ENCODE results near the gene METTL25B.
A peak's percentile ranks its signal among the peaks of the same experiment; 100 is the strongest.

The METTL25B gene

DNA sequence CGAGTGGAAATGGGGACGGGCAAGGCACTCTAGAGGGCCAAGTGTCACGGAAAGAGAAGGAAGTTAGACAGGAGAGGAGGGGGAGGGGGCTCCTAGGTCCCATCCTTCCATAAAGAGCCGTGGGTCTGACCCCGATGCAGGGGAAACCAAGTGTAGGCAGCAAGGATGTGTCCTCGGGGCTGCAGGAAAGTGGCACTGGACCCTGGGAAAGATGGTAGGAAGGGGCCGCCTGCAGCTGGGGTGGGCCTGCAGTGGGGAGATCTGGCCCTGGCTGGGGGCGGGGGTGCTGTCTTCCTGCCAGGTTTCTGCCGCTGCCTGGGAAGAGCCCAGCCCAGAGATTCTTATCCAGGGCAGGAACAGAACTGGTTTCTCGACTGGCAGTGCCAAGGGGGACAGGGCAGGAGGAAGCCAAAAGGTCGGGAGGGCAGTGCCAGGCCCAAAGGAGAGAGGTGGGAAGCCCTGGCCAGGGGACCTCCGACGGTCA, 35.8 kb upstream of the METTL25B start:
- Histone ChIP-seq H3K27ac (ENCODE audit: low read depth, low read length) (no peak overlapping the region), H3K9ac (ENCODE audit: low read length) (no peak overlapping the region), H3K27me3 (ENCODE audit: control insufficient read depth, insufficient read depth, low read length) (peaks cover 8% of the 10 kb centered on the region)

DNA sequence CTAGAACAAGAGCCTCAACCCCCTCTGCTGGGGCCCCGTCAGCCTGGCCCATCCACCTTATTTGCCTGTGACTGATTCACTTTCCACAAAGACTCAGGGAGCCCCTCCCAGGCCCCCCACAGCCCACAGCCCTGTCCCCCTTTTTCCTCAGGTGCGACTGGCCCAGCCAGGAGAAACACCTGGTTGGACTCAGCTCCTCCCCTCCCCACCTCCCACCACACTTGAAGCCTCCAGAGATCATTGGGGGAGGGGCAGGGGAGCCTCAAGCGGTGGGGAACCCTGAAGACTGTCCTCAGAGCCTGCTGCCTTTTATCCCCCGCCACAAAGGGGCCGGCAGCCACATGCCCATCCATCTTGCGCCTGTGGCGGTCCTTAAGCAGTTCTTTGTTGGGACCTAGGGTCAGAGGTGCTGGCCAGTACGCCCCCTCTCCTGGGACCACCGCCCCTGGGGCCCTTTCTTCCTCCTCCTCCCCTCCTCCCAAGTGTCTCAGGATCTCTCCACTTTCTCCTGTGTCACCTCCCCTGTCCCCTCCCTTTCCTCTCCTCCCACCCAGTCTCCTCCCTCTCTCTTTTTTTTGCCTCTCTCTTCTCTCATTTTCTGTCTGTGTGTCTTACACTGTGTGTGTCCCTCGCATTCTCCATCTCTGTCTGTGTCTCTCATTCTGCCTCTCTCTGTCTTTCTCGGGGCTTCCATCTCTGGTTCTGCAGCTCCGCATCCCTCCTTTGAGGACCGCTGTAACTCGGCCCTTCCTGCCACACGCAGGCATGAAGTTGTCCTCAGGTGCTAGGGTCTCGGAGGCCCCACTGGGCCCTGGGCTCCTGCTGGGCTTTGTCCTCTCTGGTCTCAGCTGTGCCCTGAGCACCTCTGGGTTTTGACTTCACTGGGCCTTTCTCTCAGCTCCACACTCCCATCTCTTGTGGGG, 35.1 kb upstream of the METTL25B start:
- no peaks in the 10 kb centered on the region for H3K36me3 ChIP-seq (ENCODE audit: control insufficient read depth, insufficient read depth, low read length)
- H3K9ac ChIP-seq (ENCODE audit: low read length), result no peak overlapping the region
- H3K4me3 ChIP-seq (ENCODE audit: low read length), result no peak overlapping the region
- peaks cover 5% of the 10 kb centered on the region for H3K4me1 ChIP-seq (ENCODE audit: control insufficient read depth, insufficient read depth, low read length)
- peaks cover 8% of the 10 kb centered on the region for H3K27me3 ChIP-seq (ENCODE audit: control insufficient read depth, insufficient read depth, low read length)
- H3K27ac ChIP-seq (ENCODE audit: low read depth, low read length), result no peak overlapping the region

More for the DNA sequence above, 35.8 kb upstream of the METTL25B start:
- Histone ChIP-seq H3K4me3 (ENCODE audit: low read length) (no peak overlapping the region), H3K36me3 (ENCODE audit: control insufficient read depth, insufficient read depth, low read length) (no peaks in the 10 kb centered on the region), H3K4me1 (ENCODE audit: control insufficient read depth, insufficient read depth, low read length) (peaks cover 5% of the 10 kb centered on the region)

DNA sequence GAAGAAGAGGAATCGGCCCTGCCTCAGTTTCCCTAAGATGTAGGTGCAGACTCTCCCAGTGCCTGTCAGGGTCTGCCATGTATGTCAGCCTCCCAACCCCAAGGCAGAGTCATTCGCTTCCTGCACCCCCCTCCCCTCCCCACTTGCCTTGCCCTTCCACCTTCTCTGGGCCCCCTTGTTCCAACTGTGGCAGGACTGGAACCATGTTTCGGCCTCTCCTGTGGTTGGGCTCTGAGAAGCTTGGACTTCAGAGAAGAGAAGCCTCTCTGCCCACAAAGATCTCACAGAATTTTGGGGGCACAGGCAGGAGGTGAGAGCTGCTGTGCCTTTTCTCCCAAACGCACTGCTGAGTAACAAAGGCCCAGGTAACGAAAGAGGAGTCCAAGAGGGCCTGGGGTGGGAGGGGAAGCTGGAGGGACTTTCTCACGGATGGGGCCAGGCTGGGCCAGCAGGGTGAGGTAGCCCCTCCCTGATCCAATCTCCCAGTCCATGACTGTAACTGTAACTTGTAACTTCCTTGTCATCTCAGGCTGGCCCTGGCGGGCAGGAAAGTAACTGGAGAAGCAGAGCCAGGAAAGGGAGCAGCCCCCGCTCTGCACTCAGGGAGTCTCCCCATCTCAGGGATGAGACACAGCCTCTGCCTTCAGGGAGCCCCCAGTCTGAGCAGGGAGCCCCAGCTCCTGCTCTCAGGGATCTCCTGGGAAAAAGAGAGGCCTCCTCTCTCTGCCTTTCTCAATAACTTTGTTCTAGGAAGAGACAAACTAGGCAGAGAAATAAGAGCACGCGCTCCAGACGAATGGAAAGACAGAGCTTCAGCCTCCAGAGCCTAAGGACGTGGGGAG, 34.2 kb upstream of the METTL25B start:
- Histone ChIP-seq H3K36me3 (ENCODE audit: control insufficient read depth, insufficient read depth, low read length) (no peaks in the 10 kb centered on the region), H3K4me3 (ENCODE audit: low read length) (no peak overlapping the region), H3K4me1 (ENCODE audit: control insufficient read depth, insufficient read depth, low read length) (peaks cover 5% of the 10 kb centered on the region), H3K27ac (ENCODE audit: low read depth, low read length) (no peak overlapping the region), H3K9ac (ENCODE audit: low read length) (no peak overlapping the region), H3K27me3 (ENCODE audit: control insufficient read depth, insufficient read depth, low read length) (peaks cover 8% of the 10 kb centered on the region)

- Histone ChIP-seq H3K27ac (ENCODE audit: low read depth, low read length) (no peak overlapping the region), H3K4me3 (ENCODE audit: low read length) (no peak overlapping the region), H3K4me1 (ENCODE audit: control insufficient read depth, insufficient read depth, low read length) (peaks cover 4% of the 10 kb centered on the region), H3K36me3 (ENCODE audit: control insufficient read depth, insufficient read depth, low read length) (no peaks in the 10 kb centered on the region), H3K9ac (ENCODE audit: low read length) (no peak overlapping the region), H3K27me3 (ENCODE audit: control insufficient read depth, insufficient read depth, low read length) (peaks cover 8% of the 10 kb centered on the region)
Measured at GRCh38 chr1:156694690-156694962, 33.6 kb upstream of the METTL25B start.

DNA sequence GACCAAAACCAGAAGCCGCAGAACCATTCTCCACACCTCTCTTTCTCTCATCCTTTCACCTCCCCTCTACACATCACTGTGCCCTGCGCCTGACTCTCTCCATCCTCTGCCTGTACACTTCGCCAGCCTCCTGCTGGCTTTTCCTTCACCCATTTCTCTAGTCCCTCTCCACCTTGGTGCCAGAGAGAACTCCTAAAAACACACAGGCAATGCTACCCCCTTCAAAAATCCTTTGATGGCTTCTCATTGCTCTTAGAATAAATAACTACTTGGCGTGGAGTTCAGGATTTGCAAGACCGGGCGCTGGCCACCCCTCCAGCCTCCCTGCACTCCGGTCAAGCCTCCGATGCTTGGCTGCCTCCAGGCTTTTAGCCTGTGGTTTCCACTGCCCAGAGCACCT, 31.5 kb upstream of the METTL25B start:
- H3K4me3 ChIP-seq (ENCODE audit: low read length), result no peak overlapping the region
- peaks cover 6% of the 10 kb centered on the region for H3K27me3 ChIP-seq (ENCODE audit: control insufficient read depth, insufficient read depth, low read length)
- H3K27ac ChIP-seq (ENCODE audit: low read depth, low read length), result no peak overlapping the region
- no peaks in the 10 kb centered on the region for H3K36me3 ChIP-seq (ENCODE audit: control insufficient read depth, insufficient read depth, low read length)
- no peak overlapping the region for H3K9ac ChIP-seq (ENCODE audit: low read length)
- H3K4me1 ChIP-seq (ENCODE audit: control insufficient read depth, insufficient read depth, low read length), result no peaks in the 10 kb centered on the region

- Histone ChIP-seq H3K36me3 (ENCODE audit: control insufficient read depth, insufficient read depth, low read length) (no peaks in the 10 kb centered on the region), H3K4me3 (ENCODE audit: low read length) (no peak overlapping the region), H3K27me3 (ENCODE audit: control insufficient read depth, insufficient read depth, low read length) (peaks cover 3% of the 10 kb centered on the region), H3K27ac (ENCODE audit: low read depth, low read length) (no peak overlapping the region), H3K4me1 (ENCODE audit: control insufficient read depth, insufficient read depth, low read length) (no peaks in the 10 kb centered on the region), H3K9ac (ENCODE audit: low read length) (no peak overlapping the region)
Measured at GRCh38 chr1:156697481-156697880, 30.8 kb upstream of the METTL25B start.

DNA sequence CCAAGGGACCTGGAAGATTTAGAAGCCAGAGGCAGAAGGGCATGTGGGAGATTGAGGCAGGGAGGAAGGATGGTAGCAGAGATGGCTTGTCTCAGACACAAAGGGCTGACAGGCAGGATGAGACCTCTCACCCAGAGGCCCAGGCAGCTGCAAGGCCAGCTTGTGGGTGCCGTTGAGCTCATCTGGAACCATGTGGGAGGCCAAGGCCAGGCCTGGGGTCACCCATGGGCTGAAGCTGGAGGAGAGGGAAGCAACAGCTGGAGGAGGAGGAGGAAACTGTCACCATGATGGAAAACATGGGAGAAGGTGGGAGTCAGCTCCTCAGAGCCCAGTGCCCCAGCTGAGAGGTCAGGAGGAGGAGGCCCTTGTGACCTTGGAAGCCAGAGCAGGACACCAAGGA, 29.3 kb upstream of the METTL25B start:
- Histone ChIP-seq H3K4me1 (ENCODE audit: control insufficient read depth, insufficient read depth, low read length) (peaks cover 3% of the 10 kb centered on the region), H3K9ac (ENCODE audit: low read length) (no peak overlapping the region), H3K27ac (ENCODE audit: low read depth, low read length) (no peak overlapping the region), H3K36me3 (ENCODE audit: control insufficient read depth, insufficient read depth, low read length) (no peaks in the 10 kb centered on the region), H3K27me3 (ENCODE audit: control insufficient read depth, insufficient read depth, low read length) (peaks cover 9% of the 10 kb centered on the region), H3K4me3 (ENCODE audit: low read length) (no peak overlapping the region)

GRCh38 chr1:156700736-156701531, 27.3 kb upstream of the METTL25B start:
- Histone ChIP-seq H3K4me1 (ENCODE audit: control insufficient read depth, insufficient read depth, low read length) (peaks cover 16% of the 10 kb centered on the region), H3K4me3 (ENCODE audit: low read length) (no peak overlapping the region), H3K36me3 (ENCODE audit: control insufficient read depth, insufficient read depth, low read length) (no peaks in the 10 kb centered on the region), H3K9ac (ENCODE audit: low read length) (no peak overlapping the region), H3K27ac (ENCODE audit: low read depth, low read length) (no peak overlapping the region), H3K27me3 (ENCODE audit: control insufficient read depth, insufficient read depth, low read length) (peaks cover 15% of the 10 kb centered on the region)

- Histone ChIP-seq H3K4me3 (ENCODE audit: low read length) (no peak overlapping the region), H3K27me3 (ENCODE audit: control insufficient read depth, insufficient read depth, low read length) (peaks cover 15% of the 10 kb centered on the region)
Measured at GRCh38 chr1:156703336-156703735, 24.9 kb upstream of the METTL25B start.

DNA sequence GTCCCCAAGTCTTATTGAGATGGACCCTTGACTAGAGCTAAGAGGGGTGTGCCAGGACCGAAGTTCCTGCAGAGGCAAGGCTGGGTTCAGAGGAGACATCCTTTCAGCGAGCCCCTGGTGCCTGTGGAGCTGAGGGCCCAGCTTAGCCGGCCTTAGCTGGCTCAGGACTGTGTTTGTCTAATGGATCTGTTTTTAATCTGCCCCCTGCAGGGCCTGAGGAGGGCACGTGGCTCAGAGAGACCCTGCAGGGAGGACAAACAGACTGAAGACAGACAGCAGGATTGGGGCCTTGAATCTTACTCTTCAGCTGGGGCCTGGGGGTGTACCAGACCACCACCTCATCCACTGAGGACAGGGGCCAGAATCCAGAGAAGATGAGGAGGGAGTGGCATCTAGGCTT, 24.5 kb upstream of the METTL25B start:
- no peak overlapping the region for H3K9ac ChIP-seq (ENCODE audit: low read length)
- no peak overlapping the region for H3K27ac ChIP-seq (ENCODE audit: low read depth, low read length)
- H3K4me3 ChIP-seq (ENCODE audit: low read length), result no peak overlapping the region
- peaks cover 16% of the 10 kb centered on the region for H3K4me1 ChIP-seq (ENCODE audit: control insufficient read depth, insufficient read depth, low read length)
- no peaks in the 10 kb centered on the region for H3K36me3 ChIP-seq (ENCODE audit: control insufficient read depth, insufficient read depth, low read length)
- H3K27me3 ChIP-seq (ENCODE audit: control insufficient read depth, insufficient read depth, low read length), result peaks cover 15% of the 10 kb centered on the region

More at GRCh38 chr1:156703336-156703735, 24.9 kb upstream of the METTL25B start:
- Histone ChIP-seq H3K27ac (ENCODE audit: low read depth, low read length) (no peak overlapping the region), H3K9ac (ENCODE audit: low read length) (no peak overlapping the region), H3K36me3 (ENCODE audit: control insufficient read depth, insufficient read depth, low read length) (no peaks in the 10 kb centered on the region), H3K4me1 (ENCODE audit: control insufficient read depth, insufficient read depth, low read length) (peaks cover 16% of the 10 kb centered on the region)

DNA sequence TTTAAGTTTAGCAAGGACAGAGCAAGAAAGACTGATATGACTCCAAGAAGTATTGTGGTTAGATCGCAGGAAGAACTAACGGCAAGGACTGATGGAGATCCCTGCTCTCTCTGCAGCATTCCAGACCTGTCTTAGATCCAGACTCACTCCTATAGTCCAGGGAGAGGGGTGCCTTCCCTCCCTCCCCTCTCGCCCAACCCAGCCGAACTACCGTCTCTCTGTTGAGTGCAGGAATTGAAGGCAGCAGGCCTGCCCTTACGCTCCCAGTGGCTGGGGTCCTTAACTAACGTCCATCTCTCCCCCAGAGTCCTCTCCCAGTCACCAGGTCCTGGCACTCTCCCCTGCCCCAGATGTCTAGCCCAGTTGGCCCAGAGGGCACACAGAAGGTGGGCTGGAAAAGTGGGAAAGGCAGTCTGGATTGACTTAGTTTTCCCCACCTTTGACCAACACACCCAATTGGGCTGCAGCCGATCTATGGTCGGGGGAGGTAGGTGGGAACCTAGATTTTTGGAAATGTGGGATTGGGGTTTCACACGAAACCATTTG, 24.0 kb upstream of the METTL25B start:
- Histone ChIP-seq H3K27me3 (ENCODE audit: control insufficient read depth, insufficient read depth, low read length) (peaks cover 15% of the 10 kb centered on the region), H3K4me1 (ENCODE audit: control insufficient read depth, insufficient read depth, low read length) (peaks cover 16% of the 10 kb centered on the region), H3K36me3 (ENCODE audit: control insufficient read depth, insufficient read depth, low read length) (no peaks in the 10 kb centered on the region), H3K4me3 (ENCODE audit: low read length) (no peak overlapping the region), H3K9ac (ENCODE audit: low read length) (no peak overlapping the region), H3K27ac (ENCODE audit: low read depth, low read length) (no peak overlapping the region)

GRCh38 chr1:156704930-156705320, 23.3 kb upstream of the METTL25B start:
- Histone ChIP-seq H3K4me3 (ENCODE audit: low read length) (peak overlapping the region; percentile 62), H3K27ac (ENCODE audit: low read depth, low read length) (no peak overlapping the region), H3K4me1 (ENCODE audit: control insufficient read depth, insufficient read depth, low read length) (peaks cover 21% of the 10 kb centered on the region), H3K27me3 (ENCODE audit: control insufficient read depth, insufficient read depth, low read length) (peaks cover 15% of the 10 kb centered on the region), H3K9ac (ENCODE audit: low read length) (no peak overlapping the region), H3K36me3 (ENCODE audit: control insufficient read depth, insufficient read depth, low read length) (no peaks in the 10 kb centered on the region)
